IPS-15b (cell line): ENCODE results near the gene GIMD1.

Source experiments
- H3K27me3 ChIP-seq: one replicate; pipeline ENCODE4 v1.6.1; 2013; ENCODE audit warnings: low read length; ENCODE audit not compliant: control insufficient read depth, insufficient read depth
- H3K36me3 ChIP-seq: one replicate; pipeline ENCODE4 v1.6.1; 2013; ENCODE audit warnings: low read length; ENCODE audit not compliant: control insufficient read depth, insufficient read depth
- H3K4me1 ChIP-seq: one replicate; pipeline ENCODE4 v1.6.1; 2013; ENCODE audit warnings: mild to moderate bottlenecking, low read length; ENCODE audit not compliant: control insufficient read depth, insufficient read depth
- H3K4me3 ChIP-seq: one replicate; pipeline ENCODE4 v1.5.1; 2013; ENCODE audit warnings: low read depth, low read length
- H3K9ac ChIP-seq: one replicate; pipeline ENCODE4 v1.6.1; 2013; ENCODE audit warnings: low read depth, mild to moderate bottlenecking, low read length
- H3K9me3 ChIP-seq: one replicate; pipeline ENCODE4 v1.6.1; 2013; ENCODE audit warnings: mild to moderate bottlenecking, low read length; ENCODE audit not compliant: control insufficient read depth, insufficient read depth

Gene GIMD1

DNA sequence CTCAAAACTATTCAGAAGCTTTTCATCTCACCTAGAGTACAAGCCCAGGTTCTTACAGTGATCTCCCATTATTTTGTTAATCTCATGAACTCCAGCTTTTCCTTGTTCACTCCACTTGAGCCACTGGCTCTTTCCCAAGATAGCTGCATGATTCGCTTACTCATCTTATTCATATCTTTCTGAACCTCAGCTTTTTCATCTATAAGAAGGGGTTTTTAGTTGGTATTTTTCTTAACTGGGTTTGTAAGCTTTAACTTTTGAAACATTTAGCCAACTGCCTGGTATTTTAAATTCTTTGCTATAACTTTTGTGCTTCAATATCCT lies 24.0 kb downstream of the GIMD1 start:
- no peaks in the 10 kb centered on the region for H3K9me3 ChIP-seq
- no peaks in the 10 kb centered on the region for H3K4me1 ChIP-seq
- H3K27me3 ChIP-seq: no peaks in the 10 kb centered on the region
- no peak overlapping the region for H3K9ac ChIP-seq
- no peaks in the 10 kb centered on the region for H3K36me3 ChIP-seq
- no peak overlapping the region for H3K4me3 ChIP-seq

DNA sequence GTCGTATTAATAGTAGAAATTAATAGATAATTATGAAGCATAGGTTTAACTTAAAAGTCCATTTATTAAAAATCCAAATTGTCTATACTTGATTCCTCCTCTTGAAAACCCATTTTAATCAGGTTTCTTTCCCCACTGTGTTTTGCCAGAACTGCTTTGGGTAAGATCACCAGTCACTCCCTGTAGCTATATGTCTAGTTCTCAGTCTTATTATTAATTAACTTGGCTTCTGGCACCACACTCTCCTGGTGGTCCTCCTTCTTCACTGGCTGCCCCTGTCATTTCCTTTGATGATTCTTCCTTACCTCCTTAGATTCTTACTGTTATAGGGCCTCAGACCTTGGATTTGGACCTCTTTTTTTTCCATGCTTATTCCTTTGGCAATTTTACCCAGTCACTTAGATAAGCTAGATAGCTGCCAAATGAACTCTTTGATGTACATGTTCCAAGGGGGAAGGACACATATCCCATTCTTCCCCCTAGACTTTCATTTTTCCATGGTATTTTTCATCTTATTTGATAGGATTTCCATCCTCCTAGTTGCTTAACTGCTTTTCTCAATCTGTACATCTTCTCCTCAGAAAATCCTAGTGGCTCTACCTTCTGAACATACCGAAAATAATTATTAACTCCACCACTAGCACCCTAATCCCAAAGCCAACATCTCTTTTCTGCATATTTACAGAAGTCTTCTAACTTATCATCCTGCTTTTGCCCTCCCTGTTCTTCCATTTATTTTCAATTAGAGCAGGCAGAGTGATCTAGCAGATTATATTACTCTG lies 24.5 kb downstream of the GIMD1 start:
- H3K4me3 ChIP-seq: no peak overlapping the region
- no peak overlapping the region for H3K9ac ChIP-seq
- no peaks in the 10 kb centered on the region for H3K27me3 ChIP-seq
- no peaks in the 10 kb centered on the region for H3K9me3 ChIP-seq
- H3K36me3 ChIP-seq: no peaks in the 10 kb centered on the region
- H3K4me1 ChIP-seq: no peaks in the 10 kb centered on the region

DNA sequence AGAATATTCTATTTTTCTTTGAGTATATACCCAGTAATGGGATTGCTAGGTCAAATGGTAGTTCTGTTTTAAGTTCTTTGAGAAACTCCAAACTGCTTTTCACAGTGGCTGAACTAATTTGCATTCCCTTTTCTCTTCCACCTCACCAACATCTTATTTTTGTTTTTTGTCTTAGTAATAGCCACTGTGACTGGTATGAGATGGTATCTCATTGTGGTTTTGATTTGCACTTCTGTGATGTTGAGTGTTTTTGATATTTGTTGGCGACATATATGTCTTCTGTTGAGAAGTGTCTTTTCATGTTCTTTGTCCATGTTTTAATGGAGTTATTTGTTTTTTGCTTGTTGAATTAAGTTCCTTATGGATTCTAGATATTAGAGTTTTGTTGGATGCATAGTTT lies 27.8 kb downstream of the GIMD1 start:
- Histone ChIP-seq H3K4me1 (no peaks in the 10 kb centered on the region), H3K4me3 (no peak overlapping the region), H3K27me3 (no peaks in the 10 kb centered on the region), H3K9ac (no peak overlapping the region), H3K9me3 (no peaks in the 10 kb centered on the region), H3K36me3 (peaks cover 14% of the 10 kb centered on the region)

DNA sequence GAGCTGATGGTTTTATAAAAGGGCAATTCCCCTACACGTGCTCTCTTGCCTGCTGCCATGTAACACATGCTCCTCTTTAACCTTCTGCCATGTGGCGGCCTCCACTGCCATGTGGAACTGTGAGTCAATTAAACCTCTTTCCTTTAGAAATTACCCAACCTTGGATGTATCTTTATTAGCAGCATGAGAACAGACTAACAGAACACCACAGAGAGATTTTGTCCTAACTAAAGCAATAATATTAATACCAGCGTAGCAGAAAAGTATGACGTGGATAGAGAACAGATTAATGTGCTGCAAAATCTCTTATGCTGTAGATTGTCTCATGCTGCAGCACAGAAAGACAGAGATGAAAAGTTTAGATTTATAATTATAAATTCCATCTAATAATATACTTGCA lies 29.1 kb downstream of the GIMD1 start:
- H3K9me3 ChIP-seq: no peaks in the 10 kb centered on the region
- no peak overlapping the region for H3K4me3 ChIP-seq
- no peaks in the 10 kb centered on the region for H3K27me3 ChIP-seq
- peaks cover 14% of the 10 kb centered on the region for H3K36me3 ChIP-seq
- no peaks in the 10 kb centered on the region for H3K4me1 ChIP-seq
- no peak overlapping the region for H3K9ac ChIP-seq

DNA sequence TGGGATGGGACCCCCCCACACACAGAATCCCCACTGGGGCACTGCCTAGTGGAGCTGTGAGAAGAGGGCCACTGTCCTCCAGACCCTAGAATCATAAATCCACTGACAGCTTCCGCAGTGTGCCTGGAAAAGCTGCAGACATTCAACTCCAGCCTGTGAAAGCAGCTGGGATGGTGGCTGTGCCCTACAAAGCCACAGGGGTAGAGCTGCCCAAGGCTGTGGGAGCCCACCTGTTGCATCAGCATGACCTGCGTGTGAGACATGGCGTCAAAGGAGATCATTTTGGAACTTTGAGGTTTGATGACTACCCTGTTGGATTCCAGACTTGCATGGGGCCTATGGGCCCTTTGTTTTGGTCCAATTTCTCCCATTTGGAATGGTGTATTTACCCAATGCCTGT lies 29.9 kb downstream of the GIMD1 start:
- H3K9ac ChIP-seq: no peak overlapping the region
- H3K4me3 ChIP-seq: no peak overlapping the region
- H3K36me3 ChIP-seq: peaks cover 14% of the 10 kb centered on the region
- H3K4me1 ChIP-seq: no peaks in the 10 kb centered on the region
- no peaks in the 10 kb centered on the region for H3K27me3 ChIP-seq
- H3K9me3 ChIP-seq: no peaks in the 10 kb centered on the region

DNA sequence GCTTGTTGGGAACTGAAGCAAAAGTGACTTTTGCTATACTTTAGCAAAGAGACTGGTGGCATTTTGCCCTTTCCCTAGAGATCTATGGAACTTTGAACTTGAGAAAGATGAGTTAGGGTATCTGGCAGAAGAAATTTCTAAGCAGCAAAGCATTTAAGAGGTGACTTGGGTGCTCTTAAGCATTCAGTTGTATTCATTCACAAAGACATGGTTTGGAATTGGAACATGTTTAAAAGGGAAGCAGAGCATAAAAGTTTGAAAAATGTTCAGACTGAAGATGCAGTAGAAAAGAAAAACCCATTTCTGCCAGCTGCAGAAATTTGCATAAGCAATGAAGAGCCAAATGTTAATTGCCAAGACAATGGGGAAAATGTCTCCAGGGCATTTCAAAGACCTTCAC lies 30.7 kb downstream of the GIMD1 start:
- H3K4me1 ChIP-seq: no peaks in the 10 kb centered on the region
- no peak overlapping the region for H3K9ac ChIP-seq
- H3K9me3 ChIP-seq: no peaks in the 10 kb centered on the region
- H3K27me3 ChIP-seq: no peaks in the 10 kb centered on the region
- no peak overlapping the region for H3K4me3 ChIP-seq
- peaks cover 14% of the 10 kb centered on the region for H3K36me3 ChIP-seq

DNA sequence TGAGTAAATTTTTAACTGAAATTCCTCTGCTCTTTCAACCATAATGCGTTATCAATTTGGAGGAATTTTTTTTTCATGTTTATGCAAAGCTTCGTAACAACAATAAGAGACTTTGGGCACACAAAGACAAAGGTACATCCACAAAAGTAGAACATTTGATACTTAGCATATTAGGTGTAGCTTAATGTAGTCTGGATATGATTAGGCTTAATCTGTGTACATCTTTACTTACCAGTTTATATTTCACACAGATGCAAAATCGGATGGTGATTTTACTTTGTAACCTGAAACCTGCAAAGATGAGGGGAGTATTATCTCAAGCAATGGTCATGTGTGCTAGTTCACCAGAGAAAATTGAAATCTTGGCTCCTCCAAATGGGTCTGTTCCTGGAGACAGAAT lies 32.0 kb downstream of the GIMD1 start:
- H3K27me3 ChIP-seq: no peaks in the 10 kb centered on the region
- peaks cover 16% of the 10 kb centered on the region for H3K36me3 ChIP-seq
- no peak overlapping the region for H3K9ac ChIP-seq
- no peaks in the 10 kb centered on the region for H3K4me1 ChIP-seq
- H3K9me3 ChIP-seq: no peaks in the 10 kb centered on the region
- no peak overlapping the region for H3K4me3 ChIP-seq

DNA sequence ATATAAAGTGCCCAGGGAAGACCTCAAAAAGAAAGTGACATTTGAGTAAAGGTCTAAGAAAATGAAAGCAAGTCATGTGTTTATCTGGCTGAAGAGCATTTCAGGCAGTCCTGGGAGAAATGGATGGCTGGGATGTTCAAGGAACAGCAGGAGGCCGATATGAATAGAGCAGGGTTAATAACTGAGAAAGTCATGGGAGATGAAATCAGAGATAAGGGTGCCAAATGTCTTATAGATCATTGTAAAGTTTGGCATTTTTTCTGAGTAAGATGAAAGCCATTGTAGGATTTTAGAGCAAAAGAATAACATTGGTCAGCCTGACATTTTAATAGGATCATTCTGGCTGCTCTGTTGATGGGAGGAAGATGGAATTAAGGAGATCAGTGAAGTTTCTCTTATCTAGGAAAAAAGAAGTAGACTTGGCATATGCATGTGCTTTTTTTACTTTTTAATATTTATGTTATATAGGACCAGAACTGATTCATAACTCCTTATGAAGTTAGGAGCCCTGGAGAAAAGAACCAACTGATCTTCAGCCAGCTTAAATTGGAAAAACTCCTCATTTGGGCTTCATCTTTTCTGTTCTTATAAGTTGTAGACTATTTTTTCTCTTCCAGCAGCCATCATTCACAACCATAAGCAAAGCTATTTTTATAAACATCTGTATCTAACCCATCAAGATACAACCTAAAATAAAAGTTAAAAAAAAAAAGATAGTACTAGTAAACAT lies 33.7 kb downstream of the GIMD1 start:
- Histone ChIP-seq H3K27me3 (no peaks in the 10 kb centered on the region), H3K9me3 (no peaks in the 10 kb centered on the region), H3K4me3 (no peak overlapping the region), H3K9ac (no peak overlapping the region), H3K4me1 (no peaks in the 10 kb centered on the region), H3K36me3 (peaks cover 17% of the 10 kb centered on the region)

DNA sequence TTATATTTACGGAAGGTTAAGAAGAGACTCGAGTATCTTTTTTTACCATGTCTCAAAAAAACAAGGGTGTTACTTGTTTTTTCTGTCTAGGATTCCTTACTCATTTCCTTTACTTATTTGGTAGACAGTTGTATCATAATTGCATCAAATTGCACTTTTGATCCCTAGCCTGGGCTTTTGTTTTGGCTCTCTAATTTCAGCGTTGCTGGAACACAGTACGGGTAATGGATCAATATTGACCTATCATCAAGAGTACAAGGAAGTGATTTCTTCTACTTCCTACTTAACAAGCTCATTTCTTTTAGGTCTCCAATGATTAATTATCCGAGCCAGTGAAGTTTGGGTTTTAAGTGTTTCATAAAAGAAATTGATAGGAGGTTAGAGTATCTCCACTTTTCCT lies 35.4 kb downstream of the GIMD1 start:
- peaks cover 12% of the 10 kb centered on the region for H3K36me3 ChIP-seq
- no peak overlapping the region for H3K4me3 ChIP-seq
- no peaks in the 10 kb centered on the region for H3K4me1 ChIP-seq
- no peaks in the 10 kb centered on the region for H3K27me3 ChIP-seq
- no peaks in the 10 kb centered on the region for H3K9me3 ChIP-seq
- H3K9ac ChIP-seq: no peak overlapping the region

DNA sequence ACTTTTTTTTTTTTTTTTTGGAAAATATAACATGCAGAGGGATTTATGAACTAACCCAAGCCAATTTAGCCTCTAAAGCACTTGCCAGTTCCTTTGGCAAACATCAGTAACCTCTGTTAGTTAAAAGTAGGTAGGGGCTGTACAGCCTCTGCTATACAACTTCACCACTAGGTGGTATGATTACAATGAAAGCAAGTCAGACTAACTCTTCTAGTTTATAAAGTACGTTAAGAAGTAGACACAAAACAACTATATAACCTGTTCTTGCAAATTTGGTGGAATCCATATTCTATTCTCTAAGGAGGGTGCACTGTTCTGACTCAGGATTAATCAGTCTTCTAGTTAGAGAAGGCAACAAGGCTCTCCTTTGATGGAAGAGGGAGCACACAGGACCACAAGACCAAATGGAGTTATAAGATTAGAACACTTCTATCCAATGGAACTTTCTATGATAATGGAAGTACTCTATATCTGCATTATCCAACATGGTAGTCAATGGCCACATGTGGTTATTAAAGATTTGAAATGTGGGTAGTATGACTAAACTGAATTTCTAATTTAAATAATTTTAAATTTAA lies 39.4 kb downstream of the GIMD1 start:
- no peaks in the 10 kb centered on the region for H3K4me1 ChIP-seq
- no peaks in the 10 kb centered on the region for H3K9me3 ChIP-seq
- H3K4me3 ChIP-seq: no peak overlapping the region
- H3K27me3 ChIP-seq: no peaks in the 10 kb centered on the region
- peaks cover 4% of the 10 kb centered on the region for H3K36me3 ChIP-seq
- H3K9ac ChIP-seq: no peak overlapping the region

DNA sequence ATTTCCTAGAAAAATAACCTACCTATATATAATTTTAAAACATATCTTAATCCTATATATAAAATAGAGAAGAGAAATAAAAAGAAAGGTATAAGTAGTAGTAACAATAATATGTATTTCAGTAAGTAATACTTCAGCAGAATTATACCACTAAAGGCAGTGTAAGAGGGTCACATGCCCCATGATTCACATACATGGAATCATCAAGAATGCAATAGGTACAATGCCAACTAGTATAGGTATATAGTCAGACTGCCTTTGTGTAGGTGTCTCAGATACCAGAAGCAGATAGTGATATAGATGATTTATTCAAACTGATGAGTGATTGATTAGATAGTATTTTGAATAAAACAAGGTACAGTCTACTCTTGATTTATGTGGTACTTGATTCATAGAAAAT lies 42.8 kb downstream of the GIMD1 start:
- Histone ChIP-seq H3K27me3 (no peaks in the 10 kb centered on the region), H3K36me3 (no peaks in the 10 kb centered on the region), H3K4me3 (no peak overlapping the region), H3K9ac (no peak overlapping the region), H3K9me3 (no peaks in the 10 kb centered on the region), H3K4me1 (peaks cover 4% of the 10 kb centered on the region)

DNA sequence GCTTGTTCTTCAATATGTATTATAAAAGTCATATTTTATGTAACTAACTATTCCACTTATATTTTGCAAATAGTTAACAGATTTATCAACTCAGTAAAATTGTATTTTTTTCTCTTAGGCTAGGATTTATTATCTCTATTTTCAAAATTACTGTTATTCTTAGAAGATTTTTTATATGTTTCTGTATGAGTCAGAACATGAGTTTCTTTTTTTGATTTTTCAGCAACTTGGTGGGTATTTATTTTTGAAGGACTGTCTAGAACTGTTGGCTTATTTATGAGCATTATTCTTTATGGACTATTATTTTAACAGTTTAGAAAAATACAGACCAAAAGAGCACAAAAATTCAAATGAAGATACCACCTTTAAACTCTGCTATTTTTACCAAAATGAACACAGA lies 45.5 kb downstream of the GIMD1 start:
- no peak overlapping the region for H3K9ac ChIP-seq
- H3K9me3 ChIP-seq: no peaks in the 10 kb centered on the region
- H3K4me1 ChIP-seq: peaks cover 4% of the 10 kb centered on the region
- no peaks in the 10 kb centered on the region for H3K27me3 ChIP-seq
- H3K36me3 ChIP-seq: no peaks in the 10 kb centered on the region
- H3K4me3 ChIP-seq: no peak overlapping the region
